HG03064 (cell line): ENCODE data around the gene AJAP1.

Source experiments
- ATAC-seq: cut with Tn5 transposase; IDR thresholded peaks from one replicate; pipeline ENCODE4 v1.9.1; 2021; ENCODE audit warnings: low read depth; ENCODE audit not compliant: unreplicated experiment

Gene AJAP1

GRCh38 chr1:4762146-4762545, 107.7 kb downstream of the AJAP1 start:
- ATAC-seq, result no peak

GRCh38 chr1:4767308-4767707, 112.9 kb downstream of the AJAP1 start:
- no peak for ATAC-seq

GRCh38 chr1:4768553-4768952, 114.1 kb downstream of the AJAP1 start:
- no peak for ATAC-seq

GRCh38 chr1:4769516-4770280, 115.3 kb downstream of the AJAP1 start:
- ATAC-seq, result no peak

GRCh38 chr1:4770713-4771112, 116.3 kb downstream of the AJAP1 start:
- no peak for ATAC-seq

GRCh38 chr1:4771267-4771666, 116.9 kb downstream of the AJAP1 start:
- ATAC-seq, result no peak

- ATAC-seq, result no peak
These were observed 117.3 kb downstream of the AJAP1 start for GRCh38 chr1:4771721-4772120.

- no peak for ATAC-seq
These were observed 118.0 kb downstream of the AJAP1 start for GRCh38 chr1:4772294-4773010.

GRCh38 chr1:4773226-4773625, 118.8 kb downstream of the AJAP1 start:
- ATAC-seq, result no peak

- no peak for ATAC-seq
These were observed 121.1 kb downstream of the AJAP1 start for GRCh38 chr1:4775506-4775905.

GRCh38 chr1:4778056-4778455, 123.6 kb downstream of the AJAP1 start:
- ATAC-seq, result no peak

- ATAC-seq, result no peak
These were observed 127.2 kb downstream of the AJAP1 start for GRCh38 chr1:4781646-4782045.

- no peak for ATAC-seq
These were observed 130.4 kb downstream of the AJAP1 start for GRCh38 chr1:4784761-4785160.

- no peak for ATAC-seq
These were observed 131.6 kb downstream of the AJAP1 start for GRCh38 chr1:4786055-4786454.

- no peak for ATAC-seq
These were observed 133.1 kb downstream of the AJAP1 start for GRCh38 chr1:4787551-4787950.

GRCh38 chr1:4792565-4792964, 138.2 kb downstream of the AJAP1 start:
- ATAC-seq, result no peak

GRCh38 chr1:4794020-4794780, 139.8 kb downstream of the AJAP1 start:
- no peak for ATAC-seq

GRCh38 chr1:4796161-4797015, 142.0 kb downstream of the AJAP1 start:
- ATAC-seq, result peak; percentile 82

- ATAC-seq, result no peak
These were observed 142.6 kb downstream of the AJAP1 start for GRCh38 chr1:4797016-4797410.

- no peak for ATAC-seq
These were observed 143.0 kb downstream of the AJAP1 start for GRCh38 chr1:4797429-4797828.
